GM12872 (cell line): ENCODE data around the gene RAD51C.

Experiments used
- CTCF ChIP-seq: IDR thresholded peaks from 3 replicates; pipeline ENCODE4 v1.5.1; 2011; ENCODE audit warnings: low read depth, mild to moderate bottlenecking, low read length, moderate library complexity; ENCODE audit not compliant: insufficient read depth

Gene RAD51C

DNA sequence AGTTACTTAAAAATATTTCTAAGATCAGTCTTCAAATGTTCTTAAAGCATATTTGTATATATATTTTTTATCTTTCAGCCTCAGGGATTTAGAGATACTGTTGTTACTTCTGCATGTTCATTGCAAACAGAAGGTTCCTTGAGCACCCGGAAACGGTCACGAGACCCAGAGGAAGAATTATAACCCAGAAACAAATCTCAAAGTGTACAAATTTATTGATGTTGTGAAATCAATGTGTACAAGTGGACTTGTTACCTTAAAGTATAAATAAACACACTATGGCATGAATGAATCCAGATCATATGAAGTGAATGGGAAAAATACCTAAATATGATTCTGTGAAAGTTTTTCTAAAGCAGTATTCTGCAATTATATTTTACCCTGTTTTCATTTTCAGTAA lies 41.6 kb downstream of the RAD51C start:
- no peak for TF ChIP-seq CTCF

DNA sequence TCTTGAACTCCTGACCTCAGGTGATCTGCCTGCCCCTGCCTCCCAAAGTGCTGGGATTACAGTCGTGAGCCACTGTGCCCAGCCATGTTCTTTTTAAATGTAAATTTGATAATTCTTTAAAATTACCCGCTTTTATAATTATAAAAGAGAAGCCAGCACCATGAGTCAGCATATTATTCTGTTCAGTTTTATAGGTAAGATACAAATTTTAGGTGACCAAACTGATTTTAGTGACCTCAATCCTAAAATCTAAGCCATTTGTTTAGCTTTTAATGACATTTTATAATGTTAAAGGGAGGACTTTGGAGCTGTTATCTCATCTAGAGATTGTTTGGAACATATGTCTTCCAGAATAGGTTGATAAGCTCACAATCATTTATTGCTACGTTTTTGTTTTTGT lies 42.4 kb downstream of the RAD51C start:
- no peak for TF ChIP-seq CTCF

DNA sequence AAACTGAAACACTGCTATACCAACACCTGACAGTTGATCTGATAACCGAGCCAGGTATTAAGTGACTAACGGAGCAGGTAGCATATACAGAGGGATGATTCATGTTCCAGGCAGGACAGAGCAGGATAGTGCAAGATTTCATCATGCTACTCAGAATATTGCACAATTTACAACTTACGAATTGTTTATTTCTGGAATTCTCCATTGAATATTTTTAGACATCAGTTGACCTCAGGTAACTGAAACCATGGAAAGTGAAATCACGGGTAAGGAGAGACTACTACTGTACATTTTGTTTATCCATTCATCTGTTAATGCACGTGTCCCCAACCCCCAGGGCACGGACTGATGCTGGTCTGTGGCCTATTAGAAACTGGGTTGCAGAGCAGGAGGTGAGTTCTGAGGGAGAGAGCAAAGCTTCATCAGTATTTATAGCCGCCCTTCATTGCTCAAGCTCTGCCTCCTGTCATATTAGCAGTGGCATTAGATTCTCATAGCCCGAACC lies 48.8 kb downstream of the RAD51C start:
- no peak for TF ChIP-seq CTCF

DNA sequence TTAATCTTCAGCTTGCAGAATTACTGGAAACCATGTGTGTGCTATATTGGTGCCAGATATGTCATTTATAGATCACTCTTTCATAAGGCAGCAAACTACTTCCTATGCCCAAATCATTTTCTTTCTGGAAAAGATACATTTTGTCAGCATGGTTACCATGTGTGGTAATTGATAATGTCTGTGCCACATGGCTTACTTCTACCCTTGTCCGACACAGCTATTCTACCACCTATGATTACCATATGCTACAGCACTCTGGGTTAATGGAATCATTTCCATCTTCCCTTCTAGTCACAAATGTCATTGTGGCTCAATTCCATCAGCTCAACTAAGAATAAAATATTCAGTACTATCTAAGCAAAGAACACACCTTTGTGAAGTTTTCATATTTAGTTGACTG lies 55.3 kb downstream of the RAD51C start:
- no peak for TF ChIP-seq CTCF

DNA sequence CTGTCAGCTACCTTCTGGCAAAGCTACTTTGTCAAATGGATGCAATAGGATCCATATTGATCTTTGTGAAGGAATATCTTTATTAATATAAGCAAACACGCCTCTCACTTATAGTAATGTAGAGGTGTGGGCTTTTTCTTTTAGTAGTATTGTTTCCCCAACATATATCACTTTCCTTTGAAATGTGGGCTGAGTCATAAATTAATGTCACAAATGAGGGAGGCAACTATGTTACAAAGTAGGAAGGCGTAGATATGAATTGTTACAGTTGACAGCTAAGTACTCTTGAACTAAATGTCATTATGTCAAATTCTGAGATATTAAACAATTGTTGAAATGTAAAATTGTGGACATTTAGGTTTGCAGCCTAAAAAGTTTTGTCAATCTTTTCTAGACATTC lies 60.6 kb downstream of the RAD51C start:
- TF ChIP-seq CTCF = no peak

DNA sequence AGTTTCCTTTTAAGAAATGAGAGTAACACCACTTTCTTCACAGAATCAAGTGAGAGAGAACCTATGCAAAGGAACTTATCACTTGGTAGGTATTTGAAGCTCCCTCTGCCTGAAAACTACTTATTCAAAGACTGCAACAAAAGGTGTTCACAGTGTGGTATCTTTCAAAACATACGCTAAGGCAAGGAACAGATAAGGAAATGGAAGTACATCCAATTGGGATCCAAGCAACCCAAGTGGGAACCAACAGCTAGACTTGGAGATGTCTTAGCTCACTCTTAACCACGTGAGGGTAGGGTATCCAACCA lies 62.8 kb downstream of the RAD51C start:
- TF ChIP-seq CTCF = no peak

GRCh38 chr17:58755577-58756245 lies 63.3 kb downstream of the RAD51C start, which contains the start of gene PPM1E:
TSS of gene PPM1E (plus strand) at chr17:58755854.
- no peak for TF ChIP-seq CTCF
